CD14-positive monocyte (primary cell): ENCODE results near the gene ERBB4. TPM values are rescaled to one million over a fixed set of nuclear protein-coding genes. Genes with fewer than 3 reads are reported as not detected.

Experiments
- DNase-seq, 3 donors: peaks; one replicate each; pipeline ENCODE4 v3.0.0-alpha.2; 2011 to 2022
- H2AFZ ChIP-seq: 2 replicates; pipeline ENCODE4 v1.6.0; 2012; ENCODE audit warnings: mild to moderate bottlenecking, low read depth, low read length, inconsistent platforms; ENCODE audit not compliant: insufficient read depth, poor library complexity, severe bottlenecking
- H3K27ac ChIP-seq, 2 donors: 1 replicate in 1 of 2; 2 replicates in 1 of 2; pipeline ENCODE4 v1.5.1; 2012 to 2013; ENCODE audit warnings: low read length in 2 of 2, control low read depth in 1 of 2, inconsistent platforms in 1 of 2, low read depth in 1 of 2, mild to moderate bottlenecking in 1 of 2
- H3K27me3 ChIP-seq, 2 donors: one replicate each; pipeline versions ENCODE4 v1.6.0 to v1.6.1; 2011 to 2013; ENCODE audit warnings: low read length in 2 of 2; ENCODE audit not compliant: control insufficient read depth in 2 of 2, insufficient read depth in 2 of 2
- H3K36me3 ChIP-seq, 2 donors: replicated peaks in 1 of 2; 1 replicate in 1 of 2; 2 replicates in 1 of 2; pipeline versions ENCODE4 v1.5.1 to v1.6.1; 2012 to 2013; ENCODE audit warnings: low read length in 2 of 2, control low read depth in 1 of 2, inconsistent platforms in 1 of 2, mild to moderate bottlenecking in 1 of 2; ENCODE audit not compliant: insufficient read depth in 2 of 2, control insufficient read depth in 1 of 2
- H3K4me1 ChIP-seq, 2 donors: 1 replicate in 1 of 2; 2 replicates in 1 of 2; pipeline versions ENCODE4 v1.5.1 to v1.6.1; 2012 to 2013; ENCODE audit warnings: low read length in 2 of 2, control low read depth in 1 of 2, inconsistent platforms in 1 of 2, mild to moderate bottlenecking in 1 of 2, moderate library complexity in 1 of 2; ENCODE audit not compliant: insufficient read depth in 2 of 2, control insufficient read depth in 1 of 2
- H3K4me2 ChIP-seq: replicated peaks from 2 replicates; pipeline ENCODE3; 2012; ENCODE audit warnings: low read length, moderate library complexity, mild to moderate bottlenecking; ENCODE audit not compliant: poor library complexity, severe bottlenecking; ENCODE audit errors: extremely low read depth
- H3K4me3 ChIP-seq, 3 experiments: fragments of 200-600 bp in 1 of 3; sonication (generic) in 1 of 3; replicated peaks in 1 of 3; 1 replicate in 2 of 3; 2 replicates in 1 of 3; pipeline ENCODE4 v1.5.1; 2011 to 2013; ENCODE audit warnings: low read length in 3 of 3, mild to moderate bottlenecking in 3 of 3, control low read depth in 2 of 3, low read depth in 2 of 3, inconsistent platforms in 1 of 3, moderate library complexity in 1 of 3
- H3K79me2 ChIP-seq: 2 replicates; pipeline ENCODE4 v1.6.0; 2012; ENCODE audit warnings: mild to moderate bottlenecking, control low read depth, inconsistent platforms, low read length, moderate library complexity; ENCODE audit not compliant: insufficient read depth
- H3K9ac ChIP-seq: 2 replicates; pipeline ENCODE4 v1.6.0; 2017; ENCODE audit warnings: low read length, mild to moderate bottlenecking; ENCODE audit not compliant: insufficient read depth, poor library complexity, severe bottlenecking
- H3K9me3 ChIP-seq, 2 donors: replicated peaks in 1 of 2; 1 replicate in 1 of 2; 2 replicates in 1 of 2; pipeline versions ENCODE4 v1.5.1 to v1.6.1; 2012 to 2013; ENCODE audit warnings: low read length in 2 of 2, control low read depth in 1 of 2; ENCODE audit not compliant: control insufficient read depth in 1 of 2, insufficient read depth in 1 of 2
- H4K20me1 ChIP-seq: 2 replicates; pipeline ENCODE4 v1.6.0; 2012; ENCODE audit warnings: mild to moderate bottlenecking, low read length, control low read depth, moderate library complexity; ENCODE audit not compliant: insufficient read depth
- H3K27ac Mint-ChIP-seq, 7 donors: one replicate each; pipeline ENCODE4 v1.8.0; 2020; ENCODE audit warnings: mild to moderate bottlenecking in 7 of 7, mixed read lengths in 7 of 7, moderate library complexity in 6 of 7, inconsistent platforms in 2 of 7
- H3K27me3 Mint-ChIP-seq, 3 donors: one replicate each; pipeline ENCODE4 v1.8.0; 2021 to 2022; ENCODE audit warnings: low read depth in 3 of 3, mild to moderate bottlenecking in 3 of 3, mixed read lengths in 3 of 3, moderate library complexity in 3 of 3, inconsistent platforms in 1 of 3
- H3K36me3 Mint-ChIP-seq, 2 donors: one replicate each; pipeline ENCODE4 v1.8.0; 2020; ENCODE audit warnings: mixed read lengths in 2 of 2, inconsistent platforms in 1 of 2, mild to moderate bottlenecking in 1 of 2
- H3K4me1 Mint-ChIP-seq: one replicate; pipeline ENCODE4 v1.8.0; 2020; ENCODE audit warnings: mild to moderate bottlenecking, mixed read lengths
- H3K4me3 Mint-ChIP-seq, 2 donors: one replicate each; pipeline ENCODE4 v1.8.0; 2020; ENCODE audit warnings: mild to moderate bottlenecking in 2 of 2, mixed read lengths in 2 of 2, moderate library complexity in 1 of 2
- H3K9me3 Mint-ChIP-seq, 7 donors: one replicate each; pipeline ENCODE4 v1.8.0; 2020 to 2022; ENCODE audit warnings: mixed read lengths in 7 of 7, mild to moderate bottlenecking in 6 of 7, moderate library complexity in 6 of 7, inconsistent platforms in 2 of 7
- WGBS: methylation state at CpG from one replicate; pipeline ENCODE4 v1.1.5; 2013; ENCODE audit warnings: missing lambda C conversion rate; ENCODE audit not compliant: insufficient coverage; 5-methylcytosine and 5-hydroxymethylcytosine counted together
- intact Hi-C, 2 donors: fragments of 100-400 bp; cut with micrococcal nuclease; formaldehyde crosslinking; loops; one replicate each; pipeline versions ENCODE4 v1.15.0 to v1.15.1; 2023
- polyA plus RNA-seq, 3 donors: library from polyadenylated mRNA; depleted of rRNA in 1 of 3; unstranded in 2 of 3; stranded (reverse) in 1 of 3; fragments of 300-500 nt in 2 of 3; fragments of >200 nt in 1 of 3; fragmentation: Illumina TruSeq in 2 of 3; gene quantifications; 1 replicate in 2 of 3; 2 replicates in 1 of 3; pipeline ENCODE4 v1.2.3, GENCODE V29; 2012 to 2021
- TF ChIP-seq, protein P1 (sequence below): fragments of 200-600 bp; IDR thresholded peaks from one replicate; pipeline ENCODE4 v1.8.0; 2022; ENCODE audit warnings: antibody characterized with exemption, mild to moderate bottlenecking

ERBB4 gene
- polyA plus RNA-seq, 3 donors = not detected

GRCh38 chr2:211611621-211612020, 927.0 kb downstream of the ERBB4 start:
- no peak for DNase-seq
- no CpG with 5 or more reads among the region's 2 CpGs for WGBS
- intact Hi-C loops = no loop called here
- Histone ChIP-seq H3K4me1 (no peaks in the 10 kb centered on the region), H3K27me3 (no peaks in the 10 kb centered on the region), H3K36me3 (no peaks in the 10 kb centered on the region), H3K79me2 (no peaks in the 10 kb centered on the region), H3K4me2 (no peak overlapping the region), H3K9ac (no peak overlapping the region), H2AFZ (no peak overlapping the region), H4K20me1 (no peaks in the 10 kb centered on the region), H3K4me3 (no peak overlapping the region), H3K9me3 (no peaks in the 10 kb centered on the region), H3K27ac (no peak overlapping the region)
- Mint-ChIP-seq H3K4me3 (no peak overlapping the region), H3K9me3 (peaks cover 0 to 4% (median 0%) of the 10 kb centered on the region in 7 donors), H3K36me3 (no peaks in the 10 kb centered on the region), H3K27me3 (no peaks in the 10 kb centered on the region), H3K27ac (no peak overlapping the region), H3K4me1 (no peaks in the 10 kb centered on the region)
- TF ChIP-seq, protein P1, sequence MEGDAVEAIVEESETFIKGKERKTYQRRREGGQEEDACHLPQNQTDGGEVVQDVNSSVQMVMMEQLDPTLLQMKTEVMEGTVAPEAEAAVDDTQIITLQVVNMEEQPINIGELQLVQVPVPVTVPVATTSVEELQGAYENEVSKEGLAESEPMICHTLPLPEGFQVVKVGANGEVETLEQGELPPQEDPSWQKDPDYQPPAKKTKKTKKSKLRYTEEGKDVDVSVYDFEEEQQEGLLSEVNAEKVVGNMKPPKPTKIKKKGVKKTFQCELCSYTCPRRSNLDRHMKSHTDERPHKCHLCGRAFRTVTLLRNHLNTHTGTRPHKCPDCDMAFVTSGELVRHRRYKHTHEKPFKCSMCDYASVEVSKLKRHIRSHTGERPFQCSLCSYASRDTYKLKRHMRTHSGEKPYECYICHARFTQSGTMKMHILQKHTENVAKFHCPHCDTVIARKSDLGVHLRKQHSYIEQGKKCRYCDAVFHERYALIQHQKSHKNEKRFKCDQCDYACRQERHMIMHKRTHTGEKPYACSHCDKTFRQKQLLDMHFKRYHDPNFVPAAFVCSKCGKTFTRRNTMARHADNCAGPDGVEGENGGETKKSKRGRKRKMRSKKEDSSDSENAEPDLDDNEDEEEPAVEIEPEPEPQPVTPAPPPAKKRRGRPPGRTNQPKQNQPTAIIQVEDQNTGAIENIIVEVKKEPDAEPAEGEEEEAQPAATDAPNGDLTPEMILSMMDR = no peak

DNA sequence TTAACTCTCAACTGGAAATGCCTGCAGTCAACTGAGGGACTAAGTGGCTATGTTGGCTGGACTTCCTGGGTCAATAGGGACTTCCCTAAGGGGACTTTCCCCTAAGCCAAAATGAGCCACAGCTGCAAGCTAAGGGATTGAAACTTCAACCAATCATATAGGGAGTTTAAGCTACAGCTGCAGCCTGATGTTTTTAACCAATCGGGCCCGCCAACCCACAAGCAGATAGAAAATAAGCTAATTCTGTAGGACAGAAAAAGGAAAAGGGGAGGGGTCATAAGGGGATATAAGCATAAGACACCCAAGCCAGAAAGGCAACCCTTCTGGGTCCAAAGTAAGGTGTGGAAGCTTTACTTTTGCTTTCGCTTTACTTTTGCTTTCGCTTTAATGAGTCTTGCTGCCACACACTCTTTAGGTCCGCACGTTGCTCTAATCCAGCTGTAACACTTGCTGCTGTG, 927.5 kb downstream of the ERBB4 start:
- H3K36me3 ChIP-seq = no peaks in the 10 kb centered on the region
- Mint-ChIP-seq H3K27ac (no peak overlapping the region), H3K9me3 (peaks cover 0 to 4% (median 0%) of the 10 kb centered on the region in 7 donors), H3K4me3 (no peak overlapping the region), H3K36me3 (no peaks in the 10 kb centered on the region), H3K27me3 (no peaks in the 10 kb centered on the region), H3K4me1 (no peaks in the 10 kb centered on the region)
- H3K9ac ChIP-seq = no peak overlapping the region
- 89% methylated on average over 4 of the region's 6 CpGs for WGBS
- no peaks in the 10 kb centered on the region for H3K4me1 ChIP-seq
- no peaks in the 10 kb centered on the region for H3K9me3 ChIP-seq
- no peaks in the 10 kb centered on the region for H3K79me2 ChIP-seq
- no peak overlapping the region for H2AFZ ChIP-seq
- H3K4me3 ChIP-seq = no peak overlapping the region
- H3K27ac ChIP-seq = no peak overlapping the region
- intact Hi-C loops = no loop called here
- H3K4me2 ChIP-seq = no peak overlapping the region
- no peak for DNase-seq
- no peaks in the 10 kb centered on the region for H3K27me3 ChIP-seq
- TF ChIP-seq, protein P1 = no peak
- H4K20me1 ChIP-seq = no peaks in the 10 kb centered on the region
